ENCODE data around the gene UMODL1. TPM values are rescaled to one million over a fixed set of nuclear protein-coding genes. Genes with fewer than 3 reads are reported as not detected.

The UMODL1 gene
- total RNA-seq, 2 experiments from 2014 or later: 7.4 to 12.3 TPM

- H3K27ac ChIP-seq (ENCODE audit: low read depth, low read length, poor library complexity, severe bottlenecking): no peak overlapping the region
- CTCF ChIA-PET (ENCODE audit: unreplicated experiment): interaction anchor here (0.5 kb wide), 1 partner anchor 114 kb away, joined by 3 read pairs; no protein-coding TSS in a partner anchor
- H4K20me1 ChIP-seq (ENCODE audit: insufficient read depth, low read length): no peaks in the 10 kb centered on the region
- no peak overlapping the region for H3K4me2 ChIP-seq (ENCODE audit: low read length)
- no peaks in the 10 kb centered on the region for H3K79me2 ChIP-seq (ENCODE audit: insufficient read depth, low read depth, low read length)
- no peak for DNase-seq (ENCODE audit: low spot score)
- H3K36me3 ChIP-seq (ENCODE audit: insufficient read depth, low read length): no peaks in the 10 kb centered on the region
- no TSS peak for BruUV-seq (replicated peaks)
- no peaks in the 10 kb centered on the region for H3K9me2 ChIP-seq (ENCODE audit: insufficient read depth, low read length)
- peaks cover 47% of the 10 kb centered on the region for H3K4me1 ChIP-seq (ENCODE audit: insufficient read depth, low read length, poor library complexity, severe bottlenecking)
- intact Hi-C loops (cut with micrococcal nuclease; ENCODE audit: unreplicated experiment): no loop called here
- H3K9me3 ChIP-seq (ENCODE audit: low read length): no peaks in the 10 kb centered on the region
- H2AFZ ChIP-seq (ENCODE audit: low read length): no peak overlapping the region
- POLR2A ChIA-PET: no interaction called here
- H3K4me3 ChIP-seq (ENCODE audit: low read depth, low read length, poor library complexity, severe bottlenecking): no peak overlapping the region
- no peak for TF ChIP-seq CTCF (conservative IDR thresholded peaks at IDR 0.05; ENCODE audit: low read length)
Measured at GRCh38 chr21:42105476-42106315, 34.6 kb downstream of the UMODL1 start.

GRCh38 chr21:42106425-42106824 is 35.3 kb downstream of the UMODL1 start:
- no peaks in the 10 kb centered on the region for H3K79me2 ChIP-seq (ENCODE audit: insufficient read depth, low read depth, low read length)
- BruUV-seq (replicated peaks): no TSS peak
- H4K20me1 ChIP-seq (ENCODE audit: insufficient read depth, low read length): no peaks in the 10 kb centered on the region
- no peaks in the 10 kb centered on the region for H3K9me3 ChIP-seq (ENCODE audit: low read length)
- peaks cover 42% of the 10 kb centered on the region for H3K4me1 ChIP-seq (ENCODE audit: insufficient read depth, low read length, poor library complexity, severe bottlenecking)
- no peak overlapping the region for H3K4me3 ChIP-seq (ENCODE audit: low read depth, low read length, poor library complexity, severe bottlenecking)
- H2AFZ ChIP-seq (ENCODE audit: low read length): no peak overlapping the region
- CTCF ChIA-PET (ENCODE audit: unreplicated experiment): no interaction called here
- H3K36me3 ChIP-seq (ENCODE audit: insufficient read depth, low read length): no peaks in the 10 kb centered on the region
- no peak overlapping the region for H3K27ac ChIP-seq (ENCODE audit: low read depth, low read length, poor library complexity, severe bottlenecking)
- intact Hi-C loops (cut with micrococcal nuclease; ENCODE audit: unreplicated experiment): no loop called here
- TF ChIP-seq CTCF (conservative IDR thresholded peaks at IDR 0.05; ENCODE audit: low read length) (no peak), EZH2phosphoT487 (IDR thresholded peaks at IDR 0.05; ENCODE audit: borderline replicate concordance, low read depth, low read length) (no peak)
- POLR2A ChIA-PET: interaction anchor here (2.4 kb wide), 1 partner anchor 12 kb away, joined by 14 read pairs; no protein-coding TSS in a partner anchor
- H3K4me2 ChIP-seq (ENCODE audit: low read length): no peak overlapping the region
- H3K9me2 ChIP-seq (ENCODE audit: insufficient read depth, low read length): no peaks in the 10 kb centered on the region
- no peak for DNase-seq (ENCODE audit: low spot score)

Measured in OCI-LY7 (cell line).